Activated B cell treated with CpG ODN at 0.5 μM for 24 hours (primary cell): ENCODE data around the gene GALT. TPM values are rescaled to one million over a fixed set of nuclear protein-coding genes. Genes with fewer than 3 reads are reported as not detected.
A peak's percentile ranks its signal among the peaks of the same experiment; 100 is the strongest.

Source experiments
- ATAC-seq: fragments of 200-7000 bp; cut with Tn5 transposase; one replicate; pipeline ENCODE4 v1.10.0; 2021; ENCODE audit warnings: low read depth, mild to moderate bottlenecking, moderate library complexity
- CTCF ChIA-PET: fragments of 350-600 bp; sonication (Branson Sonifier 250); formaldehyde crosslinking; loops from one replicate; lab custom pipeline; 2021; ENCODE audit warnings: antibody characterized with exemption; lab: Charles Lee
- POLR2A ChIA-PET: fragments of 350-600 bp; sonication (Branson Sonifier 250); formaldehyde crosslinking; loops from one replicate; lab custom pipeline; 2021; ENCODE audit warnings: antibody characterized with exemption; lab: Charles Lee
- DNase-seq: peaks from one replicate; pipeline ENCODE4 v3.0.0; 2022
- H3K27ac Mint-ChIP-seq: one replicate; pipeline ENCODE4 v1.8.0; 2020; ENCODE audit warnings: mixed read lengths
- H3K27me3 Mint-ChIP-seq: one replicate; pipeline ENCODE4 v1.8.0; 2021; ENCODE audit warnings: mixed read lengths
- H3K36me3 Mint-ChIP-seq: one replicate; pipeline ENCODE4 v1.8.0; 2021; ENCODE audit warnings: low read depth, mixed read lengths
- H3K4me1 Mint-ChIP-seq: one replicate; pipeline ENCODE4 v1.8.0; 2021; ENCODE audit warnings: mixed read lengths
- H3K4me3 Mint-ChIP-seq: one replicate; pipeline ENCODE4 v1.8.0; 2020; ENCODE audit warnings: mild to moderate bottlenecking, mixed read lengths
- H3K9me3 Mint-ChIP-seq: one replicate; pipeline ENCODE4 v1.8.0; 2020; ENCODE audit warnings: mixed read lengths
- CTCF ChIP-seq: fragments of 200-600 bp; IDR thresholded peaks from one replicate; pipeline ENCODE4 v1.8.0; 2022; ENCODE audit warnings: antibody characterized with exemption, mild to moderate bottlenecking
- intact Hi-C: fragments of 100-400 bp; cut with micrococcal nuclease; formaldehyde crosslinking; loops from one replicate; pipeline ENCODE4 v1.15.1; 2024
- total RNA-seq: library from RNA; stranded (reverse); gene quantifications from 2 replicates; pipeline ENCODE4 v1.2.3, GENCODE V29; 2022

GALT gene
- total RNA-seq, 1 donor from 2014 or later = 62.5 TPM

- Mint-ChIP-seq H3K4me1 (no peaks in the 10 kb centered on the region), H3K9me3 (no peaks in the 10 kb centered on the region), H3K36me3 (no peaks in the 10 kb centered on the region), H3K4me3 (no peak overlapping the region), H3K27me3 (peaks cover 9% of the 10 kb centered on the region), H3K27ac (no peak overlapping the region)
- peak; percentile 75 for DNase-seq
- CTCF ChIA-PET = interaction anchor here (0.6 to 3.0 kb wide), 22 partner anchors 8 to 1129 kb away, joined by 3 to 18 read pairs (median 4); partner anchors contain the start of genes DCTN3, DNAI1, ENHO and FAM219A
- ATAC-seq = peak; percentile 97
- POLR2A ChIA-PET = interaction anchor here (1.0 kb wide), 1 partner anchor 8 kb away, joined by 3 read pairs; the partner anchor contains the start of gene RPP25L
- TF ChIP-seq CTCF = peak; percentile 52
- intact Hi-C loops = loop anchor here (1.0 to 5.0 kb wide), 7 partner anchors 55 to 986 kb away; no protein-coding TSS in a partner anchor
Observed at GRCh38 chr9:34603610-34604231, 42.8 kb upstream of the GALT start.

GRCh38 chr9:34606190-34606589 is 40.3 kb upstream of the GALT start:
- POLR2A ChIA-PET = no interaction called here
- intact Hi-C loops = no loop called here

GRCh38 chr9:34606905-34607304 is 39.6 kb upstream of the GALT start:
- intact Hi-C loops = no loop called here
- Mint-ChIP-seq H3K9me3 (no peaks in the 10 kb centered on the region), H3K36me3 (peaks cover 3% of the 10 kb centered on the region), H3K4me1 (peaks cover 11% of the 10 kb centered on the region), H3K27ac (no peak overlapping the region), H3K4me3 (no peak overlapping the region), H3K27me3 (peaks cover 3% of the 10 kb centered on the region)
- POLR2A ChIA-PET = no interaction called here
- no peak for TF ChIP-seq CTCF
- CTCF ChIA-PET = interaction anchor here (1.0 to 1.2 kb wide), 2 partner anchors 23 to 275 kb away, joined by 3 read pairs; no protein-coding TSS in a partner anchor
- no peak for DNase-seq
- no peak for ATAC-seq

More at GRCh38 chr9:34606190-34606589, 40.3 kb upstream of the GALT start:
- no peak for DNase-seq
- Mint-ChIP-seq H3K27ac (no peak overlapping the region), H3K9me3 (no peaks in the 10 kb centered on the region), H3K4me3 (no peak overlapping the region), H3K27me3 (peaks cover 3% of the 10 kb centered on the region), H3K36me3 (no peaks in the 10 kb centered on the region), H3K4me1 (peaks cover 6% of the 10 kb centered on the region)
- no peak for TF ChIP-seq CTCF
- CTCF ChIA-PET = interaction anchor here (2.0 to 3.0 kb wide), 2 partner anchors 14 to 58 kb away, joined by 10 to 12 read pairs; no protein-coding TSS in a partner anchor
- ATAC-seq = no peak

- peaks cover 14% of the 10 kb centered on the region for H3K4me1 Mint-ChIP-seq
- ATAC-seq (no peak), DNase-seq (no peak)
- H3K36me3 Mint-ChIP-seq = peaks cover 3% of the 10 kb centered on the region
- POLR2A ChIA-PET = no interaction called here
- peaks cover 3% of the 10 kb centered on the region for H3K27me3 Mint-ChIP-seq
- CTCF ChIA-PET = interaction anchor here (1.0 to 1.2 kb wide), 2 partner anchors 23 to 275 kb away, joined by 3 read pairs; no protein-coding TSS in a partner anchor
- intact Hi-C loops = no loop called here
- no peaks in the 10 kb centered on the region for H3K9me3 Mint-ChIP-seq
- no peak overlapping the region for H3K27ac Mint-ChIP-seq
- H3K4me3 Mint-ChIP-seq = no peak overlapping the region
- no peak for TF ChIP-seq CTCF
Observed at GRCh38 chr9:34607331-34607730, 39.1 kb upstream of the GALT start.
